ENCODE measurements around the gene MEF2D. TPM values are rescaled to one million over a fixed set of nuclear protein-coding genes. Genes with fewer than 3 reads are reported as not detected.

The MEF2D gene
- total RNA-seq, 1 experiment from 2014 or later: 22.3 TPM

GRCh38 chr1:156496211-156496761, 4.3 kb downstream of the MEF2D start:
- H3K79me2 ChIP-seq (ENCODE audit: low read length): peaks cover 80% of the 10 kb centered on the region
- no peaks in the 10 kb centered on the region for H3K9me2 ChIP-seq (replicated peaks; ENCODE audit: insufficient read depth, low read length)
- H3K9ac ChIP-seq (ENCODE audit: low read length): peak overlapping the region; percentile 94
- H4K20me1 ChIP-seq (ENCODE audit: insufficient read depth, low read depth, low read length): peaks cover 18% of the 10 kb centered on the region; the same call in 1 of the 2 replicates
- H3K9me3 ChIP-seq (ENCODE audit: low read length): no peaks in the 10 kb centered on the region
- peak overlapping the region; percentile 99 for H3K27ac ChIP-seq (ENCODE audit: low read length)
- DNase-seq: peak; percentile 48
- H3K4me2 ChIP-seq (ENCODE audit: low read depth, low read length, poor library complexity, severe bottlenecking): peak overlapping the region; percentile 87
- peaks cover 84% of the 10 kb centered on the region for H3K4me1 ChIP-seq (ENCODE audit: low read length)
- H3K27me3 ChIP-seq (ENCODE audit: low read length): no peaks in the 10 kb centered on the region
- no peak overlapping the region for H2AFZ ChIP-seq (ENCODE audit: low read length)
- no peaks in the 10 kb centered on the region; the same call in 1 of the 2 replicates for H3K36me3 ChIP-seq (ENCODE audit: insufficient read depth, low read length)
- H3K4me3 ChIP-seq (ENCODE audit: low read length): peak overlapping the region; percentile 89; the same call in 1 of the 2 replicates

- H3K4me1 ChIP-seq (ENCODE audit: low read length): peaks cover 87% of the 10 kb centered on the region
- no peak overlapping the region for H2AFZ ChIP-seq (ENCODE audit: low read length)
- no peaks in the 10 kb centered on the region for H3K27me3 ChIP-seq (ENCODE audit: low read length)
- peak overlapping the region; percentile 87 for H3K4me2 ChIP-seq (ENCODE audit: low read depth, low read length, poor library complexity, severe bottlenecking)
- H3K9me2 ChIP-seq (replicated peaks; ENCODE audit: insufficient read depth, low read length): no peaks in the 10 kb centered on the region
- no peaks in the 10 kb centered on the region for H3K9me3 ChIP-seq (ENCODE audit: low read length)
- peak overlapping the region; percentile 99 for H3K27ac ChIP-seq (ENCODE audit: low read length)
- H3K4me3 ChIP-seq (ENCODE audit: low read length): no peak overlapping the region; the same call in 1 of the 2 replicates
- H3K79me2 ChIP-seq (ENCODE audit: low read length): peaks cover 87% of the 10 kb centered on the region
- peak overlapping the region; percentile 94 for H3K9ac ChIP-seq (ENCODE audit: low read length)
- H3K36me3 ChIP-seq (ENCODE audit: insufficient read depth, low read length): no peaks in the 10 kb centered on the region; the same call in 1 of the 2 replicates
- no peak for DNase-seq
- peaks cover 18% of the 10 kb centered on the region; the same call in 1 of the 2 replicates for H4K20me1 ChIP-seq (ENCODE audit: insufficient read depth, low read depth, low read length)
Measured at GRCh38 chr1:156495401-156496140, 5.0 kb downstream of the MEF2D start.

- Histone ChIP-seq H3K9me2 (replicated peaks; ENCODE audit: insufficient read depth, low read length) (no peaks in the 10 kb centered on the region), H3K27ac (ENCODE audit: low read length) (peak overlapping the region; percentile 99)
- peak; percentile 53 for DNase-seq
Measured at GRCh38 chr1:156494309-156494895, 6.2 kb downstream of the MEF2D start.

GRCh38 chr1:156493742-156494141, 6.8 kb downstream of the MEF2D start:
- H3K9me2 ChIP-seq (replicated peaks; ENCODE audit: insufficient read depth, low read length): no peaks in the 10 kb centered on the region
- H2AFZ ChIP-seq (ENCODE audit: low read length): no peak overlapping the region
- no peaks in the 10 kb centered on the region; the same call in 1 of the 2 replicates for H3K36me3 ChIP-seq (ENCODE audit: insufficient read depth, low read length)
- H3K9ac ChIP-seq (ENCODE audit: low read length): peak overlapping the region; percentile 79
- no peaks in the 10 kb centered on the region for H3K9me3 ChIP-seq (ENCODE audit: low read length)
- peak overlapping the region; percentile 61 for H3K4me3 ChIP-seq (ENCODE audit: low read length)
- H3K4me1 ChIP-seq (ENCODE audit: low read length): peaks cover 100% of the 10 kb centered on the region
- peaks cover 87% of the 10 kb centered on the region for H3K79me2 ChIP-seq (ENCODE audit: low read length)
- peak overlapping the region; percentile 79 for H3K4me2 ChIP-seq (ENCODE audit: low read depth, low read length, poor library complexity, severe bottlenecking)
- peak overlapping the region; percentile 99 for H3K27ac ChIP-seq (ENCODE audit: low read length)
- peaks cover 14% of the 10 kb centered on the region; the same call in 1 of the 2 replicates for H4K20me1 ChIP-seq (ENCODE audit: insufficient read depth, low read depth, low read length)
- peak; percentile 69 for DNase-seq
- H3K27me3 ChIP-seq (ENCODE audit: low read length): no peaks in the 10 kb centered on the region

More at GRCh38 chr1:156494309-156494895, 6.2 kb downstream of the MEF2D start:
- H4K20me1 ChIP-seq (ENCODE audit: insufficient read depth, low read depth, low read length): peaks cover 18% of the 10 kb centered on the region; the same call in 1 of the 2 replicates
- H3K9ac ChIP-seq (ENCODE audit: low read length): peak overlapping the region; percentile 79
- no peak overlapping the region for H2AFZ ChIP-seq (ENCODE audit: low read length)
- H3K79me2 ChIP-seq (ENCODE audit: low read length): peaks cover 87% of the 10 kb centered on the region
- H3K4me2 ChIP-seq (ENCODE audit: low read depth, low read length, poor library complexity, severe bottlenecking): peak overlapping the region; percentile 79
- no peaks in the 10 kb centered on the region; the same call in 1 of the 2 replicates for H3K36me3 ChIP-seq (ENCODE audit: insufficient read depth, low read length)
- no peaks in the 10 kb centered on the region for H3K27me3 ChIP-seq (ENCODE audit: low read length)
- peaks cover 98% of the 10 kb centered on the region for H3K4me1 ChIP-seq (ENCODE audit: low read length)
- peak overlapping the region; percentile 61 for H3K4me3 ChIP-seq (ENCODE audit: low read length)
- H3K9me3 ChIP-seq (ENCODE audit: low read length): no peaks in the 10 kb centered on the region

- Histone ChIP-seq H3K4me2 (ENCODE audit: low read depth, low read length, poor library complexity, severe bottlenecking) (peak overlapping the region; percentile 79), H3K9ac (ENCODE audit: low read length) (peak overlapping the region; percentile 79), H3K27ac (ENCODE audit: low read length) (peak overlapping the region; percentile 99), H4K20me1 (ENCODE audit: insufficient read depth, low read depth, low read length) (peaks cover 16% of the 10 kb centered on the region; the same call in 1 of the 2 replicates), H3K9me2 (replicated peaks; ENCODE audit: insufficient read depth, low read length) (no peaks in the 10 kb centered on the region), H3K36me3 (ENCODE audit: insufficient read depth, low read length) (no peaks in the 10 kb centered on the region; the same call in 1 of the 2 replicates), H3K9me3 (ENCODE audit: low read length) (no peaks in the 10 kb centered on the region), H3K4me1 (ENCODE audit: low read length) (peaks cover 100% of the 10 kb centered on the region), H3K27me3 (ENCODE audit: low read length) (no peaks in the 10 kb centered on the region), H2AFZ (ENCODE audit: low read length) (no peak overlapping the region), H3K79me2 (ENCODE audit: low read length) (peaks cover 87% of the 10 kb centered on the region), H3K4me3 (ENCODE audit: low read length) (peak overlapping the region; percentile 61)
- peak; percentile 79 for DNase-seq
Measured at GRCh38 chr1:156493154-156493631, 7.4 kb downstream of the MEF2D start.

GRCh38 chr1:156492591-156493080, 7.9 kb downstream of the MEF2D start:
- H4K20me1 ChIP-seq (ENCODE audit: insufficient read depth, low read depth, low read length): peaks cover 18% of the 10 kb centered on the region; the same call in 1 of the 2 replicates
- peak; percentile 98 for DNase-seq

GRCh38 chr1:156492013-156492590, 8.5 kb downstream of the MEF2D start:
- Histone ChIP-seq H3K79me2 (ENCODE audit: low read length) (peaks cover 87% of the 10 kb centered on the region), H2AFZ (ENCODE audit: low read length) (no peak overlapping the region), H3K27me3 (ENCODE audit: low read length) (no peaks in the 10 kb centered on the region), H3K4me3 (ENCODE audit: low read length) (peak overlapping the region; percentile 60), H3K9me2 (replicated peaks; ENCODE audit: insufficient read depth, low read length) (no peaks in the 10 kb centered on the region), H3K9me3 (ENCODE audit: low read length) (no peaks in the 10 kb centered on the region), H3K4me1 (ENCODE audit: low read length) (peaks cover 100% of the 10 kb centered on the region), H3K4me2 (ENCODE audit: low read depth, low read length, poor library complexity, severe bottlenecking) (peak overlapping the region; percentile 79), H3K27ac (ENCODE audit: low read length) (peak overlapping the region; percentile 99), H3K9ac (ENCODE audit: low read length) (peak overlapping the region; percentile 80), H3K36me3 (ENCODE audit: insufficient read depth, low read length) (no peaks in the 10 kb centered on the region; the same call in 1 of the 2 replicates), H4K20me1 (ENCODE audit: insufficient read depth, low read depth, low read length) (peaks cover 13% of the 10 kb centered on the region; the same call in 1 of the 2 replicates)
- peak; percentile 92 for DNase-seq

More at GRCh38 chr1:156492591-156493080, 7.9 kb downstream of the MEF2D start:
- no peak overlapping the region for H2AFZ ChIP-seq (ENCODE audit: low read length)
- H3K27me3 ChIP-seq (ENCODE audit: low read length): no peaks in the 10 kb centered on the region
- H3K4me3 ChIP-seq (ENCODE audit: low read length): peak overlapping the region; percentile 61
- no peaks in the 10 kb centered on the region; the same call in 1 of the 2 replicates for H3K36me3 ChIP-seq (ENCODE audit: insufficient read depth, low read length)
- H3K9me3 ChIP-seq (ENCODE audit: low read length): no peaks in the 10 kb centered on the region
- peak overlapping the region; percentile 80 for H3K9ac ChIP-seq (ENCODE audit: low read length)
- peaks cover 100% of the 10 kb centered on the region for H3K4me1 ChIP-seq (ENCODE audit: low read length)
- H3K27ac ChIP-seq (ENCODE audit: low read length): peak overlapping the region; percentile 99
- peaks cover 87% of the 10 kb centered on the region for H3K79me2 ChIP-seq (ENCODE audit: low read length)
- H3K9me2 ChIP-seq (replicated peaks; ENCODE audit: insufficient read depth, low read length): no peaks in the 10 kb centered on the region
- peak overlapping the region; percentile 79 for H3K4me2 ChIP-seq (ENCODE audit: low read depth, low read length, poor library complexity, severe bottlenecking)

Measured in Karpas-422 (cell line).